H9 (cell line): ENCODE results near the gene TIMP1. TPM values are rescaled to one million over a fixed set of nuclear protein-coding genes. Genes with fewer than 3 reads are reported as not detected.
A peak's percentile ranks its signal among the peaks of the same experiment; 100 is the strongest.

Source experiments
- DNase-seq: peaks from one replicate; pipeline ENCODE4 v3.0.0-alpha.2; 2017
- H2AFZ ChIP-seq: one replicate; pipeline ENCODE4 v1.6.1; 2013; ENCODE audit warnings: mild to moderate bottlenecking, low read length, control low read depth, moderate library complexity
- H2AK5ac ChIP-seq: 2 replicates; pipeline ENCODE4 v1.6.1; 2013; ENCODE audit warnings: low read length, control low read depth, mixed read lengths; ENCODE audit not compliant: insufficient read length
- H2BK120ac ChIP-seq: one replicate; pipeline ENCODE4 v1.6.1; 2013; ENCODE audit warnings: low read depth, mild to moderate bottlenecking, low read length, control low read depth, inconsistent platforms; ENCODE audit not compliant: poor library complexity, severe bottlenecking
- H2BK12ac ChIP-seq: 2 replicates; pipeline ENCODE4 v1.6.1; 2013; ENCODE audit warnings: low read length, control low read depth, mixed read lengths, low read depth; ENCODE audit not compliant: insufficient read length
- H2BK15ac ChIP-seq: 2 replicates; pipeline ENCODE4 v1.6.1; 2013; ENCODE audit warnings: low read depth, low read length, control low read depth
- H2BK20ac ChIP-seq: one replicate; pipeline ENCODE4 v1.6.1; 2013; ENCODE audit warnings: low read depth, mild to moderate bottlenecking, low read length, control low read depth, inconsistent platforms; ENCODE audit not compliant: poor library complexity, severe bottlenecking
- H2BK5ac ChIP-seq: 2 replicates; pipeline ENCODE4 v1.6.1; 2013; ENCODE audit warnings: low read length, control low read depth, mixed read lengths; ENCODE audit not compliant: insufficient read length
- H3K14ac ChIP-seq: 2 replicates; pipeline ENCODE4 v1.6.1; 2013; ENCODE audit warnings: low read length, control low read depth; ENCODE audit not compliant: insufficient read depth
- H3K18ac ChIP-seq: 2 replicates; pipeline ENCODE4 v1.6.1; 2013; ENCODE audit warnings: low read depth, mild to moderate bottlenecking, mixed read lengths, low read length, control low read depth; ENCODE audit not compliant: insufficient read length
- H3K23ac ChIP-seq: 2 replicates; pipeline ENCODE4 v1.6.1; 2013; ENCODE audit warnings: low read length, control low read depth, mixed read lengths, low read depth; ENCODE audit not compliant: insufficient read length
- H3K23me2 ChIP-seq: 2 replicates; pipeline ENCODE4 v1.6.1; 2013; ENCODE audit warnings: low read depth, mild to moderate bottlenecking, mixed read lengths, low read length, control low read depth; ENCODE audit not compliant: insufficient read length, poor library complexity, severe bottlenecking
- H3K27ac ChIP-seq: 2 replicates; pipeline ENCODE4 v1.5.1; 2013; ENCODE audit warnings: low read length, control low read depth, mixed read lengths, low read depth; ENCODE audit not compliant: insufficient read length
- H3K27me3 ChIP-seq: 2 replicates; pipeline ENCODE4 v1.6.1; 2013; ENCODE audit warnings: low read length, control low read depth, inconsistent platforms; ENCODE audit not compliant: insufficient read depth
- H3K4ac ChIP-seq: 2 replicates; pipeline ENCODE4 v1.6.1; 2013; ENCODE audit warnings: low read depth, mild to moderate bottlenecking, control low read depth, inconsistent platforms, low read length, moderate library complexity
- H3K4me1 ChIP-seq: 2 replicates; pipeline ENCODE4 v1.6.1; 2013; ENCODE audit warnings: low read length, control low read depth, inconsistent platforms; ENCODE audit not compliant: insufficient read depth
- H3K4me2 ChIP-seq: 2 replicates; pipeline ENCODE4 v1.6.1; 2013; ENCODE audit warnings: low read length, control low read depth, mixed read lengths; ENCODE audit not compliant: insufficient read length, insufficient read depth
- H3K56ac ChIP-seq: 2 replicates; pipeline ENCODE4 v1.6.1; 2013; ENCODE audit warnings: low read depth, mild to moderate bottlenecking, mixed read lengths, low read length, control low read depth; ENCODE audit not compliant: insufficient read length
- H3K79me1 ChIP-seq: 2 replicates; pipeline ENCODE4 v1.6.1; 2013; ENCODE audit warnings: low read depth, mild to moderate bottlenecking, moderate library complexity, low read length, control low read depth, inconsistent platforms; ENCODE audit not compliant: insufficient read depth, poor library complexity, severe bottlenecking
- H3K79me2 ChIP-seq: 2 replicates; pipeline ENCODE4 v1.6.1; 2013; ENCODE audit warnings: low read length, control low read depth, inconsistent platforms; ENCODE audit not compliant: insufficient read depth
- H3K9ac ChIP-seq: 2 replicates; pipeline ENCODE4 v1.6.1; 2013; ENCODE audit warnings: low read length, control low read depth, mixed read lengths; ENCODE audit not compliant: insufficient read length; ENCODE audit errors: extremely low read depth
- H3K9me3 ChIP-seq: one replicate; pipeline ENCODE4 v1.6.1; 2013; ENCODE audit warnings: low read depth, low read length, inconsistent platforms; ENCODE audit not compliant: control insufficient read depth
- H3T11ph ChIP-seq: one replicate; pipeline ENCODE4 v1.6.1; 2013; ENCODE audit warnings: mild to moderate bottlenecking, low read length, control low read depth, inconsistent platforms
- H4K20me1 ChIP-seq: one replicate; pipeline ENCODE4 v1.6.1; 2013; ENCODE audit not compliant: control insufficient read depth, insufficient read length, insufficient read depth
- H4K5ac ChIP-seq: 2 replicates; pipeline ENCODE4 v1.6.1; 2013; ENCODE audit warnings: low read depth, mild to moderate bottlenecking, mixed read lengths, low read length, control low read depth; ENCODE audit not compliant: insufficient read length
- H4K8ac ChIP-seq: replicated peaks from 2 replicates; pipeline ENCODE4 v1.6.1; 2013; ENCODE audit warnings: low read length, control low read depth, mixed read lengths, low read depth; ENCODE audit not compliant: insufficient read length
- H4K91ac ChIP-seq: 2 replicates; pipeline ENCODE4 v1.6.1; 2013; ENCODE audit warnings: low read depth, mild to moderate bottlenecking, moderate library complexity, mixed read lengths, low read length, control low read depth; ENCODE audit not compliant: insufficient read length
- H3K27ac Mint-ChIP-seq, 3 experiments: 2 replicates in 2 of 3; 3 replicates in 1 of 3; pipeline ENCODE4 v1.8.0; 2020 to 2021; ENCODE audit warnings: mixed read lengths in 3 of 3, mild to moderate bottlenecking in 1 of 3, moderate library complexity in 1 of 3
- H3K27me3 Mint-ChIP-seq: 2 replicates; pipeline ENCODE4 v1.8.0; 2021; ENCODE audit warnings: low read depth, mild to moderate bottlenecking, moderate library complexity, mixed read lengths
- H3K36me3 Mint-ChIP-seq, 3 experiments: 2 replicates in 2 of 3; 3 replicates in 1 of 3; pipeline ENCODE4 v1.8.0; 2020 to 2021; ENCODE audit warnings: low read depth in 3 of 3, mixed read lengths in 3 of 3; ENCODE audit not compliant: insufficient read depth in 1 of 3
- H3K4me1 Mint-ChIP-seq, 2 experiments: 2 replicates each; pipeline ENCODE4 v1.8.0; 2020; ENCODE audit warnings: mixed read lengths in 2 of 2
- H3K4me3 Mint-ChIP-seq, 2 experiments: 2 replicates in 1 of 2; 3 replicates in 1 of 2; pipeline ENCODE4 v1.8.0; 2020 to 2021; ENCODE audit warnings: mild to moderate bottlenecking in 2 of 2, mixed read lengths in 2 of 2, moderate library complexity in 1 of 2
- H3K9me3 Mint-ChIP-seq, 2 experiments: 2 replicates in 1 of 2; 3 replicates in 1 of 2; pipeline ENCODE4 v1.8.0; 2020; ENCODE audit warnings: mild to moderate bottlenecking in 2 of 2, mixed read lengths in 2 of 2, moderate library complexity in 1 of 2
- CTCF ChIP-seq: fragments of 200-600 bp; sonication (generic); conservative IDR thresholded peaks from 3 replicates; pipeline ENCODE4 v1.8.0; 2021; ENCODE audit warnings: antibody characterized with exemption, mild to moderate bottlenecking
- total RNA-seq: library from RNA; stranded (reverse); gene quantifications from 2 replicates; pipeline ENCODE4 v1.2.1, GENCODE V29; 2021

Gene TIMP1
- total RNA-seq, 1 experiment from 2014 or later: 65.1 TPM

GRCh38 chrX:47612418-47612817 lies 30.2 kb downstream of the TIMP1 start:
- Histone ChIP-seq H3K14ac (no peak overlapping the region), H3T11ph (no peak overlapping the region), H3K9me3 (peaks cover 44% of the 10 kb centered on the region), H4K91ac (no peak overlapping the region), H2BK15ac (no peak overlapping the region), H3K79me1 (no peaks in the 10 kb centered on the region), H4K5ac (no peak overlapping the region), H4K8ac (no peak overlapping the region), H3K4me1 (no peaks in the 10 kb centered on the region; the same call in 1 of the 2 replicates), H2BK5ac (no peak overlapping the region), H2AFZ (no peak overlapping the region), H3K9ac (no peak overlapping the region), H3K18ac (no peak overlapping the region), H3K4ac (no peak overlapping the region), H2AK5ac (no peak overlapping the region), H3K23ac (no peak overlapping the region), H3K79me2 (no peaks in the 10 kb centered on the region), H3K23me2 (no peaks in the 10 kb centered on the region), H4K20me1 (no peaks in the 10 kb centered on the region), H3K27ac (no peak overlapping the region), H3K4me2 (no peak overlapping the region), H3K27me3 (no peaks in the 10 kb centered on the region), H3K56ac (no peak overlapping the region), H2BK120ac (no peak overlapping the region), H2BK20ac (no peak overlapping the region), H2BK12ac (no peak overlapping the region)
- peaks cover 11 to 26% of the 10 kb centered on the region in 2 experiments for H3K4me1 Mint-ChIP-seq
- DNase-seq: no peak
- peaks cover 0 to 15% (median 11%) of the 10 kb centered on the region in 3 experiments; a peak in 5 of 7 replicates for H3K36me3 Mint-ChIP-seq
- no peak for TF ChIP-seq CTCF
- no peak overlapping the region for H3K4me3 Mint-ChIP-seq
- H3K27ac Mint-ChIP-seq: peak overlapping the region in 1 of 3 experiments; percentile 68; a peak in 2 of 7 replicates
- H3K9me3 Mint-ChIP-seq: peaks cover 79 to 85% of the 10 kb centered on the region in 2 experiments
- no peaks in the 10 kb centered on the region; the same call in 1 of the 2 replicates for H3K27me3 Mint-ChIP-seq
